COLO668 (cell line): Measurements from ENCODE around the gene SLC22A8.
"Not testable (repeated sequence)": the region's sequence is repeated elsewhere in the genome, so short reads cannot be mapped to it uniquely, and the experiment has no call there.

Experiments
- DNase-seq: peaks from one replicate; lab custom pipeline; 2025; ENCODE audit not compliant: unreplicated experiment; lab: John Stamatoyannopoulos, UW

The SLC22A8 gene

GRCh38 chr11:62988276-62988675 lies 27.4 kb downstream of the SLC22A8 start:
- DNase-seq: no peak

GRCh38 chr11:62985041-62985750 lies 30.4 kb downstream of the SLC22A8 start:
- no peak for DNase-seq

GRCh38 chr11:62984451-62984991 lies 31.1 kb downstream of the SLC22A8 start, which contains the start of gene SLC22A6:
Gene SLC22A6, minus strand, starts transcription at chr11:62984967. Its CDS starts 277 bp downstream, at chr11:62984690.
- DNase-seq: no peak

- DNase-seq: no peak
Measured at GRCh38 chr11:62983536-62984199, 32.0 kb downstream of the SLC22A8 start.

- DNase-seq: no peak
Measured at GRCh38 chr11:62981743-62982142, 33.9 kb downstream of the SLC22A8 start.

- no peak for DNase-seq
Measured at GRCh38 chr11:62980133-62980760, 35.4 kb downstream of the SLC22A8 start.

GRCh38 chr11:62976109-62976508 lies 39.5 kb downstream of the SLC22A8 start:
- DNase-seq: no peak

- peak; percentile 21 for DNase-seq
Measured at GRCh38 chr11:62974848-62975522, 40.7 kb downstream of the SLC22A8 start.

GRCh38 chr11:62965574-62965973 lies 50.1 kb downstream of the SLC22A8 start:
- DNase-seq: no peak

- no peak for DNase-seq
Measured at GRCh38 chr11:62962391-62962790, 53.2 kb downstream of the SLC22A8 start.

- no peak for DNase-seq
Measured at GRCh38 chr11:62961017-62961570, 54.5 kb downstream of the SLC22A8 start.

- DNase-seq: no peak
Measured at GRCh38 chr11:62959422-62959980, 56.1 kb downstream of the SLC22A8 start.

- no peak for DNase-seq
Measured at GRCh38 chr11:62958547-62959421, 56.9 kb downstream of the SLC22A8 start.

- no peak for DNase-seq
Measured at GRCh38 chr11:62957147-62957546, 58.5 kb downstream of the SLC22A8 start.

- no peak for DNase-seq
Measured at GRCh38 chr11:62954478-62954877, 61.2 kb downstream of the SLC22A8 start.

GRCh38 chr11:62953811-62954210 lies 61.8 kb downstream of the SLC22A8 start:
- DNase-seq: no peak

- no peak for DNase-seq
Measured at GRCh38 chr11:62948765-62949320, 66.8 kb downstream of the SLC22A8 start.

- not testable (repeated sequence) for DNase-seq
Measured at GRCh38 chr11:62945538-62945937, 70.1 kb downstream of the SLC22A8 start.
